Astrocyte of the cerebellum (primary cell): ENCODE results near the gene CACNG6.
"Not testable (repeated sequence)": the region's sequence is repeated elsewhere in the genome, so short reads cannot be mapped to it uniquely, and the experiment has no call there.

ENCODE experiments used
- DNase-seq: peaks from one replicate; pipeline ENCODE4 v3.0.0-alpha.2; 2011; ENCODE audit warnings: low read depth
- H3K4me3 ChIP-seq: 2 replicates; pipeline ENCODE4 v1.5.1; 2011; ENCODE audit warnings: mild to moderate bottlenecking, low read depth, low read length, moderate library complexity
- CTCF ChIP-seq: IDR thresholded peaks from 2 replicates; pipeline ENCODE4 v1.5.1; 2012; ENCODE audit warnings: low read length, low read depth, moderate library complexity, mild to moderate bottlenecking; ENCODE audit errors: missing control alignments
- in situ Hi-C: cut with HindIII; loops from 2 replicates; pipeline ENCODE4 v1.10.0; 2017; ENCODE audit warnings: low sequenced_read_pairs

Gene CACNG6

GRCh38 chr19:53947624-53948023 is 43.8 kb upstream of the CACNG6 start:
- in situ Hi-C loops, result no loop called here
- no peak for DNase-seq
- no peak overlapping the region for H3K4me3 ChIP-seq

GRCh38 chr19:53948611-53949010 is 42.8 kb upstream of the CACNG6 start:
- H3K4me3 ChIP-seq, in situ Hi-C loops, DNase-seq: not testable (repeated sequence)

More at GRCh38 chr19:53947624-53948023, 43.8 kb upstream of the CACNG6 start:
- no peak for TF ChIP-seq CTCF

GRCh38 chr19:53951436-53951835 is 40.0 kb upstream of the CACNG6 start:
- in situ Hi-C loops, result no loop called here
- no peak for DNase-seq
- TF ChIP-seq CTCF, result no peak
- no peak overlapping the region for H3K4me3 ChIP-seq

GRCh38 chr19:53951947-53952346 is 39.5 kb upstream of the CACNG6 start:
- no peak for TF ChIP-seq CTCF
- in situ Hi-C loops, result no loop called here
- H3K4me3 ChIP-seq, result no peak overlapping the region
- no peak for DNase-seq

- no peak for DNase-seq
- in situ Hi-C loops, result no loop called here
- TF ChIP-seq CTCF, result no peak
- no peak overlapping the region for H3K4me3 ChIP-seq
Observed at GRCh38 chr19:53953383-53953782, 38.1 kb upstream of the CACNG6 start.

GRCh38 chr19:53957448-53958167 is 33.8 kb upstream of the CACNG6 start:
- H3K4me3 ChIP-seq, result no peak overlapping the region
- in situ Hi-C loops, result no loop called here
- no peak for DNase-seq
- no peak for TF ChIP-seq CTCF

- no peak for TF ChIP-seq CTCF
- in situ Hi-C loops, result no loop called here
- H3K4me3 ChIP-seq, result no peak overlapping the region
- no peak for DNase-seq
Observed at GRCh38 chr19:53958168-53958571, 33.3 kb upstream of the CACNG6 start.
